GM19463 (cell line): ENCODE data around the gene MYO7B.

Source experiments
- ATAC-seq: cut with Tn5 transposase; IDR thresholded peaks from one replicate; pipeline ENCODE4 v1.9.1; 2021; ENCODE audit warnings: mild to moderate bottlenecking, moderate library complexity; ENCODE audit not compliant: unreplicated experiment

The MYO7B gene

DNA sequence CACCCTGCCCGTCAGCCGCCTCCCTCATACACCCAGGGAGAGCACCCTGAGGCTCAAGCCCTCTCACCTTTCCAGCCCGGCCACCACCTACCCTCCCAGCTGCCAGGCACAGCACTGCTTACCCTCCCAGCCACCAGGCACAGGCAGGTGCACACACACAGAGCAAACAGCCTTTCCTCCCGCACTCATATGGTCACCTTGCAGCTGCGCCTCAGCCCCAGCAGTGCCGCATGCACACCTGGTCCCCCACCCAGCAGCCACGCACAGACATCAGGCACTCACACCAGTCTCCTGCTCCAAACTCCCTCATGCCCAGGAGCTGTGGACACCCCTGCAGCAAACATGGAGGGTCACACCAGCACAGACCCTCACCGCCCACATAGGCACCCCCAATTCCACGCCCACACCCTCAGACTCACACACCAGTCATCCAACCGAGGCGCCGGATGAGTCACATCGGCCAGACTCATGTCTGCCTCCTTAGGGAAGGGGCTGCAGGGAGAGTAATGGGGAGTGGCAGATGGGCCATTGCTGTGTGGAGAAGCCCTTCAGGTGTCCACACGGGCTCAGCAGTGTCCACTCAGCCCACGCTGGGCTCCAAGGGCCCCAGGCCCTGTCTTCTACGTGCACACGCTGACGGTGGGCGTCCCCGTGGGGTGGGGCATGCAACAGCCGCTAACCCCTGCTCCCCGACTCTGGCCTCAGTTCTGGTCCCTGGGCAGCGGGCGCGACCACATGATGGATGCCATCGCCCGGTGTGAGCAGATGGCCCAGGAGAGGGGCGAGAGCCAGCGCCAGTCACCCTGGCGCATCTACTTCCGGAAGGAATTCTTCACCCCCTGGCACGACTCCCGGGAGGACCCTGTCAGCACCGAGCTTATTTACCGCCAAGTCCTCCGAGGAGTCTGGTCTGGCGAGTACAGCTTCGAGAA, 88.2 kb downstream of the MYO7B start:
- ATAC-seq = no peak

DNA sequence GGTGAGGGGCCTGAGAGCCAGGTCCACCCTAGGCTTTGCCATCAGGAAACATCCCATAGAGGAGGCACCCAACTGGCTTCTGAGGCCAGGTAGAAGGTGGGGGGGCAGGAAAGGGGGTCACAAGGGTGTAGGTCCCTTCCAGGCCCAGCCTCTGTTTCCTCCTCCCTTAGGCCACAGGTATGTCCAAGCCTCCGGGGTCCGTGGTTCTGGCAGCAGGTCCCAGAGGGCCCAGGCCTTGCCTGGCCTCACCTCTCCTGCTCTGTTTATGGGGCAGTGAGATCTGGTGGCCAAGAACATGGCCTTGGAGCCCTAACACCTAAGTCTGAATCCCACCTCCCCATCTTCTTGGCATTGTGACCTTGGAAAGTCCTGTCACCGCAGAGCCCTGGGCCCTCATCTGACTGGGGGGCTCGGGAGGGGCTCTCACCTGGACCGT, 88.9 kb downstream of the MYO7B start:
- no peak for ATAC-seq

DNA sequence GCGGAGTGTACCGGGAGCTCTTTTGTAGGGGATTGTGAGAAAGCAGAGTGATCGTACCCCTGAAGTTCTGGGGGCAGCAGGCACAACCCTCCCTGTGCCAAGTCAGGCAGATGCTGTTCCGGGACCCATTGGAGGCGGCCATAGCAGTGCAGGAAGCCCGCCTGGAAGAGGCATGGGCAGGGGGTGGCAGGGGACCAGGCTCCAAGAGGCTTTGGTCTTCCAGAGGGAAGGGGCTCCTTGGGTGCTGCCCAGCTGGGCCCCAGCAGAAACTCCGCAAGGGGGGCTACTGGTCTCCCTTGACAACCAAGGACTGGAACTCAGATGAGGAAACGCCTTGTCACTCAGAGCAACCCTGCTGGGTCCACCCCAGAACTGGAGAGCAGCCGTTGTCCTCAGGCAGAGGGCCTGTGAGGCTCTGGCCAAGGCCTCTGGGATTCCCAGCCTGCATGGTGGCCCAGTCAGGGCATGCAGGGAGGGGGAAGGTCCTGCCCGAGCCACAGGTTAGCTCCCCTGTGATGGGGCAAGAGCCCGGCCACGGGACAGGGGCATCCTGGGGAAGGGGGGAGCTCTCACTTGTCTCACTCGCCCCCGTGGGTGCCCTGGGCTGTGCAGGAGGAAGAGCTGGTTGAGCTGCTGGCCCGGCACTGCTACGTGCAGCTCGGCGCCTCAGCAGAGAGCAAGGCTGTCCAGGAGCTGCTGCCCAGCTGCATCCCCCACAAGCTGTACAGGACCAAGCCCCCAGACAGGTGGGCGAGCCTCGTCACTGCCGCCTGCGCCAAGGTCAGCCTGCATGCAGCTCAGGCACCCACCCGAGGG, 89.5 kb downstream of the MYO7B start:
- ATAC-seq = no peak

DNA sequence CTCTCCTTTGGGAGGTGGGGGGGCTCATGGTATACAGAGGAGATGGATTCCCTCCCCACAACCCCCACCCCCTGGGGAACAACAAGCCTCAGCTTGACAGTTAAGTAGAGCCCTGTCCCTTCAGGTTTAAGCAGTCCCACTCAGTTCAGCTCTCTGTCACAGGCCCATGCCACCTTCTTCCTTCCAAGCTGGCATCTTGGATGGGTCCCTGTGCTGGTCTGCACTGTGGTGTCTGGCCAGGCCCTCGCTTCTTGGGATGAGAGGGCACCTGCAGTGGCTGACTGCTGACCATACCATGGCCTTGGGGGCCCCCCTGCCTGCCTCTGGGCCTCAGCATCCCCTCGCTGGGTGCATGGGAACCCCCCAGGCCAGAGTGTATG, 90.1 kb downstream of the MYO7B start:
- no peak for ATAC-seq

DNA sequence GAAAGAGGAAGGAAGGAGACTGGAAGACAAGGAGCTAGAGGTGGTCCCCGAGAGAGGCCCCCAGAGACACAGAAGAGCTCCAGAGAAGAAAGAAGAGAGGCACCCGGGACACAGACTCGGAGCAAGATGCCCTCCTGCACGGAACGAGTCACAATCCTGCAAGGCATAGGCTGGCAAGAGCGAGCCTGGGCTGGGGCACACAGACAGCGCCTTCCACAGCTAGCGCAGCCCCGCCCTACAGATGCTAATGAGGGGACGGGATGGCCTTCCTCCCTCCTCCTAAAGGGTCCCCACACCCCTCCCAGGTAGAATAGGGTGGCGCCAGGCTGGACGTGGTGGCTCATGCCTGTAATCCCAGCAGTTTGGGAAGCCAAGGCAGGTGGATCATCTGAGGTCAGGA, 90.7 kb downstream of the MYO7B start:
- ATAC-seq = no peak

DNA sequence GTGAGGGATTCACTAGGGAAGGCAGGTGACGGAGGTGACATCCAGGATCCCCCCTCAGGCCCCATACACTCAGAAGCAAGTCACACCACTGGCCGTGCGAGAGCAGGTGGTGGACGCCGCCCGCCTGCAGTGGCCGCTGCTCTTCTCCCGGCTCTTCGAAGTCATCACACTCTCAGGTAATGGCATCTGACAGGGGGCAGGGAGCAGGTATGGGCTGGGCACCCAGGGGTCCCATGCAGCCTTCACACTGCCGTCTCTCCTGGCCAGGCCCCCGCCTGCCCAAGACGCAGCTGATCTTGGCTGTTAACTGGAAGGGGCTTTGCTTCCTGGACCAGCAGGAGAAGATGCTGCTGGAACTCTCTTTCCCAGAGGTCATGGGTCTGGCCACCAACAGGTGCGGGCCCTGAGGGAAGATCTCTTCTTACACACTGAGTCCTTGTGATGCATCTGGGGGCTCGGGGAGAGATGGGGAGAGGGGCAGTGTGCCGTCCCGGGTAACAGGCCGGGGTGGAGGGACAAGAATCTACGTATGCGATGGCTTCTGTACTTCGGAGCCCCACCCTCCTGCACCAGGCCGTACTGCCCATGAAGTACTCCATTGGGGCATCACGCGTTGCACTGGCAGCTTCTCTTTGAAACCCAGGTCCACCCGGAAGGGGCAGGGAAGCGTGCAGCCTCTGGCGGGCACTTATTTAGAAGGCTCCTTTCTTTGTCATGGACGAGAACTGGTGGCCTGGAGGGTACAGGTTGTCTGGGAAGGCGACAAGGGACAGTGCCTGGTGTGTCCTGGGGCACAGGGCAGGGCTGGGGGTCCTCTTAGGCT, 91.6 kb downstream of the MYO7B start:
- ATAC-seq = no peak

DNA sequence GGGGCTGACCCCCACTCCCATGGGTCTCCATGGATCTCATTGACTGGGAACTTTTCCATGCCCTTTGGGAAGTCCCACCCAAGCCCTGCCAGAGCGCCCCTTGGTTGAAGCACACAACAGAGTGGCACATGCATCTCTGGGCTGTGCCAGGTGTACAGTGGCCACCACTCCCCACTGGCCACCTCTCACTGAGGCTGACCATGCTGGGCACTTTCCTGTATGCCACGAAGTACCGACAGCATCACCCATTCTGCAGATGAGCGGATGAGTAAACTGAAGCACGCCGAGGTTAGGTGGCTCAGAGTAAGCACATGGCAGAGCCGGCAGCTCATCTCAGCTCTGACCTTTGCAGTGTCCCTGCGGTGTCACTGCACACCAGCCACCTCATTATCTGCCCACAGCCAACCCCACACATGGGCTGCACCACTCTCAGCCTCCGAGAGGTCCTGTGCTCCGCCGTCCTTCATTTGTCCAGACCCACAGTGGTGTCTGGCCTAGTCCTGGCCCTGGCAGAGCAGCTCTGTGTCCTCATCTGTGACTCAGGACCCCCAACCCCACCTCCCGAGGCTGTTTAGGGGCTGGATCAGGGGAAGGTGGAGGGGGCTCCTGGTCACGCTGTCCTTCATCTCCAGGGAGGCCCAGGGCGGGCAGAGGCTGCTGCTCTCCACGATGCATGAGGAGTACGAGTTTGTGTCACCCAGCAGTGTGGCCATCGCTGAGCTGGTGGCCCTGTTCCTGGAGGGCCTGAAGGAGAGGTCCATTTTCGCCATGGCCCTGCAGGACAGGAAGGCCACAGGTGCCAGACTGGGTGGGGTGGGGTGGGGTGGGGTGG, 92.5 kb downstream of the MYO7B start:
- no peak for ATAC-seq

DNA sequence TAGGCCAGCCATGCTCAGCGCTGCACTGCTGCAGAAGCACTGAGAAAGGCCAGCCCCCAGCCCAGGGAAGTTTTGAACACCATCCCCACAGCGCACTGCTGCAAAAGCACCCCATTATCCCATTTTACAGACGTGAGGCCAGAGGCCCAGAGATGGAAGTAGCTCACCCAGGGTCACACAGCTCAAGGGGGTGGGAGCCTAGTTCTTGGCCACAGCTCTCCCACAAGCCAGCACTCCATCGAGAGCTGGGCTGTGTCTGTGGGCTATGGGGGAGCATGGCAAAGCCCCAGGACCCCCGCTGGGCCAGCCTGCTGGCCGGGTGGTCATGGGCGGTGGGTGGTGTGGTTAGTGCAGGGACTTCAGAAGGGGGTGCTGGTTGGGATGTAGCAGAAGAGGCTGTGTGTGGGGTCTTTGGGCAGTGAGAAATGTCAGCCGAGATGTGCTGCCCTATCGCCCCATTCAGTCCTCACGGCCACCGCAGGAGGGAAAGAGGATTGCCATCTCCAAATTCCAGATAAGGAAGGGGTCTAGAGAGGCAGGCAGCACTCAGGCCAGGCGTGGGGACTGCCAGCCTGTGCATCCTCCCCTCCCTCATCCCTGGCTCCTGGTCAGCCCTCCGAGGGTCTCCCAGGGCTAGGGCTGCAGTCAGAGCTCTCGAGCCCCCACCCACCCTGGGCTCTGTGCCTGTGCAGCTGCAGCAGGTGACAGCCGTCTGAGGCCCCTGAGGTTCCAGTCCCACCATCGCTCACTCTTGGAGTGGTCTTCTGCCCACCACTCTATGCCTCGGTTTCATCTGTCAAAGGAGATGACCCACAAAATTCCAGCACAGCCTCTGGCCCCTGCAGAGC, 93.5 kb downstream of the MYO7B start:
- no peak for ATAC-seq

DNA sequence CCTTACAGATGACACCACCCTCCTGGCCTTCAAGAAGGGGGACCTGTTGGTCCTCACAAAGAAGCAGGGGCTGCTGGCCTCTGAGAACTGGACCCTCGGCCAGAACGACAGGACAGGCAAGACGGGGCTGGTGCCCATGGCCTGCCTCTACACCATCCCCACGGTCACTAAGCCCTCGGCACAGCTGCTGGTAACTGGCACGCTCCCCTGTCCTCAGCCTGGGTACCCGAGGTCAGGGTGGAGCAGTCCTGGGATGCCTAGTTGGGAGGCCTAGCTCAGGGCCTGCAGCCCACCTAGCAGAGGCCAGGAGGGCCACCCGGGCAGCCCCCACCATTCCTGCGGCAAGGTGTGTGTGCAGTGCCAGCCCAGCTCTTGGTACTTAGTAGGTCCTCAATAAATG, 94.2 kb downstream of the MYO7B start:
- no peak for ATAC-seq

DNA sequence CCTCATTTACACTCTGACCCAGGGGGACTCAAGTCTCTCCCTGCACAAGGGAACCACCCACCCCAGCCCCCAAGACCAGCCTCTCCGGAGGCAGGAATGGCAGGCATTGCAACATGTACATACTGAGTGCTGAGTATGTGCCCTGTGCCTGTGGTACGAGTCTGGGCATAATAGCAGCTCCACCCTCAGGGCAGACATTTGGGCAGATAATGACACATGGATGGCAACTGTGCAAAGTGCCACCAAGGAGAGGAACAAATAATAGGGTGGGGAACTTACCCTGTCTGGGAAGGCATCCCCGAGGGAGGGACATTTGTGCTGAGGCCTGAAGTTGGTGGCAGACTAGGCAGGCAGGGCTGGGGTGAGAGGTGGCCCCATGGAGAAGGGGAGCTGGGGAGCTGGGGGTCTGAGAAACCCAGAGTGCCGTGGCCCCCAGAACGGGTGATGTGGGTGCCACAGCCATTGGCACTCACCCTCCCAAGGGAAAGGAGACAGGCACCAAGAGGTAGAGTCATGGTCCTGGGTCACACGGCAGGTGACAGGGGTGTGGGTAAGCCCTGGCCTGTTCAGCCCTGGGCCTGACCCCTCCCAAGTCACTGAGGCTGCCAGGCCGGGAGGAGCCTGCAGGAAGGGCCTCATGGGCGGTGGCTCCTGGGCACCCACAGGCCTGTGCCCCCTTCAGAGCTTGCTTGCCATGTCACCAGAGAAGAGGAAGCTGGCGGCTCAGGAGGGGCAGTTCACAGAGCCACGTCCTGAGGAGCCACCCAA, 94.8 kb downstream of the MYO7B start:
- ATAC-seq = no peak

DNA sequence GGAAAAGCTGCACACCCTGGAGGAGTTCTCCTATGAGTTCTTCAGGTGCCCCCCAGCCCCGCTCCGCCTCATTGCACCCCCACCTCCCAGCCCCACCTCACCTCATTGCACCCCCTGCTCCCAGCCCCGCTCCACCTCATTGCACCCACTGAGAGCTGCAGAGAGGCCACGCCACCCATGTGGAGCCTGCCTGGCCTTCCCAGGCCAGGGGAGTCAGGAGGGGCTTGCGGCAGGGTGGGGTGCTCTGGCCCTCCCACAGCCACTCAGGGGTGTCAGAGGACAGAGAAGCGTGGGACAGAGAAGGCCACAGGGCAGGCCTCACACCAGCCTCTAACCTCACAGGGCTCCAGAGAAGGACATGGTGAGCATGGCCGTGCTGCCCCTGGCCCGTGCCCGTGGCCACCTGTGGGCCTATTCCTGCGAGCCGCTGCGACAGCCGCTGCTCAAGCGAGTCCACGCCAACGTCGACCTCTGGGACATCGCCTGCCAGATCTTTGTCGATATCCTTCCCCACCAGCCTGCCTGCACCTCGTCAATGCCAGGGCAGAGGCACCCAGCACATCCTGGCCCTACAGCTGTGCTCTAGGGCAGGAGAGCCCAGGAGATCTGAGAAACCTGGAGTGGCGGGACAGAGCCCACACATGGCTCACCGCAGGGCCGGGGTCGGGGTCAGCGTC, 95.5 kb downstream of the MYO7B start:
- no peak for ATAC-seq

DNA sequence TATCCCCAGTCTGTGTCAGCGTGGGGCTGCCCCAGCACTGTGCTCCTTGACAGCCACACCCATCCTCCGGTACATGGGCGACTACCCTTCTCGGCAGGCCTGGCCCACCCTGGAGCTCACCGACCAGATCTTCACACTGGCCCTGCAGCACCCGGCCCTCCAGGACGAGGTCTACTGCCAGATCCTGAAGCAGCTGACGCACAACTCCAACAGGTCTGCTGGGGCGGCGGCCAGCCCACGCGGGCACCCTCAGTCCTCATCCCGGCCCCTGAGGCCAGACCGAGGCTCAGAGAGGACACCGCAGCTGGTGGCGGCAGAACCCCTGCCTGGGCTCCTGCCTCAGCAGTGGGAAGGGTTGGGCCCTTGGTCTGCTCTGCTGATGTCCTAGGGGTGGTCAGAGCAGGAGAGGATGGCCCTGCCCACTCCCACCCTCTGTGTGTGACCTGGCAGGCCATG, 96.1 kb downstream of the MYO7B start:
- ATAC-seq = no peak

DNA sequence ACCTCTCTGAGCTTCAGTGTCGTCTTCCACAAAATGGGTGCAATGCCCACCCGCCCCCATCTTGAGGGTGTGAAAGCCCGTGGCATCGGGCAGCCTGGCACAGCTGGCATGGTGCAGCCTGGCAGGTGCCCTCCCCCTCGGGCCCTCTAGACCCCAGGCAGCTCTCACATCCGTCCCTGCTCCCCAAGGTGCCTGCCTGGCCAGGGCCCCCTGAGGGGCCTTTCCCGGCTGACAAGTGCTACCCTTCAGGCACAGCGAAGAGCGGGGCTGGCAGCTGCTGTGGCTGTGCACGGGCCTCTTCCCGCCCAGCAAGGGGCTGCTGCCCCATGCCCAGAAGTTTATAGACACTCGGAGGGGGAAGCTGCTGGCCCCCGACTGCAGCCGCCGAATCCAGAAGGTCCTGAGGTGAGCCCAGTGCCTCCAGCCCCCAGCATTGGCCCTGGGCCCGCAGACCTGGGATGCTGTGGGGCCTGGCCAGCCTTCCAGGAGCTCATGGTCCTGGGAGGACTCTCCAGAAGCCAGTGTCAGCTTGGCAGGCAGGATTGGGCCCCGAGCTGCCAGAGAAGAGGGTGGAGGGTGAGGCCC, 96.6 kb downstream of the MYO7B start:
- no peak for ATAC-seq

DNA sequence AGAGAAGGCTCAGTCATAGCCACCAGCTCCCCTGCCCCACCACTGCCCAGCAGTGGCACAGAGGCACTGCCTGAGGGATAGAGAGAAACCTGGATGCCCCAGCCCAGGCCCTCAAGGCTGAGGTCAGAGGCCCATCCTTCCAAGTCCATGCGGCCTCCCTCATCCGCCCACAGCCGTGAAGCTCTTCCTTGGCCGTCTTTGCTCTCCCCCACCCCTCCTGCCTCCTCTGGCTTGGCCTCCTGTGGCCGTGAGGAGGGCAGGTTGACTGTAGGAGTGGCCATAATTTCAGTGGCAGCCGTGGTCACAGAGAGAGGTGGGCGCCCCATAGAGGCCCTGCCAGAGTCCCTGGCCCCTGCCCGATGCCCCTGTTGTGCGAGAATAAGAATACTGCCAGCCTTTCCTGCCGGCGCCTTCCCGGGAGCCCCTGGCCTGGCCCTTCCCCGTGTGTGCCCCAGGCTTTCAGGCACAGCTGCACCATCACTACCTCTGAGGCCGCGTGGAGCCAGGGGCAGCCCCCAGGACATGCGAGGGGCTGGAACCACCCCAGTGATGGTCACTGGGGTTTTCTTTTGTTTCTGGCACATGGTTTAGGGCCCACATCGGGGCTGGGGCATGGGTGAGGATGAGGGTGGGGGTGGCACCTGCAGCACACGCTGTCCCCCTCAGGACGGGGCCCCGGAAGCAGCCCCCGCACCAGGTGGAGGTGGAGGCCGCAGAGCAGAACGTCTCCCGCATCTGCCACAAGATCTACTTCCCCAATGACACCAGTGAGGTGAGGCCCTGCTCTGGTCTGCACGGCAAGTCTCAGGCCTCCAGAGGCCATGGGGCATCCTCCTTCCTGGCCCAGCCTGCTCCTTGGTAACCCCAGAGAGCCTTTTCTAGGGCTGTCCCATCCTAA, 97.4 kb downstream of the MYO7B start:
- no peak for ATAC-seq

DNA sequence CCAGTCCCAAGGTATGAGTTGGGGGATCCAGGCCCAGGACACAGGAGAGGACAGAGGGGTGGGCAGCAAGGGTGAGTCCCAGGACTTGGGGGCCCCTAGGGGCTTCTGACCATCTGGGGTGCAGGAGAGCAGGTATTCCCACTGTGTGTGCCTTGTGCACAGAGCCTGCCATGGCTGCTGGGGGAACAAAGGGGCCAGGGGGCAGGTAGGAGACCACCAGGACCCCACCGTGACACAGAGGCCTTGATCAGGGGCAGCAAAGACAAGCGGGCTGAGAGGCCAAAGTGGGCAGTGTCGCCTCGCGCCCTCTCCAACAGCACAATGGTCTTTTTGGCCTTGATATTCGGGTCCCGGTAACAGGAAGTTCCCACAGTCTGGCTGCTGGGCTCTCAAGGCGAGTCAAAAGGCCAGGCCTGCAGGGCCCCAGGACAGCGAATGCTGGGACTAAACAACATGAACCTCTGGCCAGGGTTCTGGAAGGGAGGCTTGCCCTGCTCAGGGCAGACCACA, 98.1 kb downstream of the MYO7B start:
- no peak for ATAC-seq

DNA sequence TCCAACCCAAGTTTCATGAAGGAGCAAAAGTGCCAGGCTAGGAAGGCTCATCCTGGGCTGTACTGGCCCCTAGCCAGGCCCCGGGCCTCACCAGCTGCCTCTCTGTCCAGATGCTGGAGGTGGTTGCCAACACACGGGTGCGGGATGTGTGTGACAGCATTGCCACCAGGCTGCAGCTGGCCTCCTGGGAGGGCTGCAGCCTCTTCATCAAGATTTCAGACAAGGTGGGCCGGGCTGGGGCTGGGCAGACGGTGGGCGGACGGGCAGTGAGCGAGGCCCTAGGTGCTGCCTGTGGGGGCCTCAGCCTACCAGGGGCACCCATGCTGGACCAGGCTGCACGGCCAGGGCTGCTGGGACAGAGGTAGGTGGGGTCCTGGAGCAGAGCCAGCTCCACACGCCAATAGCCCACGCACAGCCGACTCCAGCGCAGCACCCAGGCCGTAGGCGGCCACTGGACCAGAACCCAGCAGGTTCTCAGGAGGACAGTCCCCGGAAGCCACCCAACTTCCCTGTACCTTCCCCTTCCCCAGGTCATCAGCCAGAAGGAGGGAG, 98.7 kb downstream of the MYO7B start:
- no peak for ATAC-seq
